Coronary artery (tissue), 2 donors: ENCODE measurements around the gene MAN1A2.
"Not testable (repeated sequence)": the region's sequence is repeated elsewhere in the genome, so short reads cannot be mapped to it uniquely, and the experiment has no call there.

Source experiments
- DNase-seq: peaks from one replicate; pipeline ENCODE4 v3.0.0-alpha.2; 2017; ENCODE audit warnings: low spot score
- H3K27ac ChIP-seq, 2 donors: fragments of 200-600 bp; sonication (generic); one replicate each; pipeline ENCODE4 v1.5.1; 2016 to 2019
- H3K4me3 ChIP-seq: fragments of 200-600 bp; sonication (generic); 2 replicates; pipeline ENCODE4 v1.5.1; 2016; ENCODE audit warnings: mild to moderate bottlenecking, moderate library complexity
- CTCF ChIP-seq: fragments of 200-600 bp; sonication (generic); IDR thresholded peaks from one replicate; pipeline ENCODE4 v1.5.1; 2019; ENCODE audit warnings: antibody characterized with exemption

The MAN1A2 gene

GRCh38 chr1:117467336-117467735 lies 100.1 kb downstream of the MAN1A2 start:
- Histone ChIP-seq H3K4me3 (no peak overlapping the region), H3K27ac (no peak overlapping the region)
- no peak for DNase-seq
- no peak for TF ChIP-seq CTCF

DNA sequence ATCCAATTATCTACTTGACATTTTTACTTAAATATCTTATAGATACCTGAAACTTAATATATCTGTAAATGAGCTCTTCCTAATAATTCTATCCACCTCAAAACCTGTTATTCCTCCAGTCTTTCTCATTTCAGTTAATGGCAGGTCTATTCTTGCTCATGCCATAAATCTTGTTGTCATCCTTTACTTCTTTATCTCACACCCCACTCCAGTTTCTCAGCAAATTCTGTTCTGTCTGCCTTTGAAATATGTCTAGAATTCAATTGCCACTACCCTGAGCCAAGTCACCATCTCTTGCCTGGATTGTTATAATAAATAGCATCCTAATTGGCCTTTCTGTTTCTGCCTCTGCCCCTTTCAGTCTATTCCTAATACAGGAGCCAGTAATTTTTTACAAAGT lies 105.8 kb downstream of the MAN1A2 start:
- DNase-seq, result no peak
- Histone ChIP-seq H3K4me3 (no peak overlapping the region), H3K27ac (no peak overlapping the region)
- TF ChIP-seq CTCF, result no peak

DNA sequence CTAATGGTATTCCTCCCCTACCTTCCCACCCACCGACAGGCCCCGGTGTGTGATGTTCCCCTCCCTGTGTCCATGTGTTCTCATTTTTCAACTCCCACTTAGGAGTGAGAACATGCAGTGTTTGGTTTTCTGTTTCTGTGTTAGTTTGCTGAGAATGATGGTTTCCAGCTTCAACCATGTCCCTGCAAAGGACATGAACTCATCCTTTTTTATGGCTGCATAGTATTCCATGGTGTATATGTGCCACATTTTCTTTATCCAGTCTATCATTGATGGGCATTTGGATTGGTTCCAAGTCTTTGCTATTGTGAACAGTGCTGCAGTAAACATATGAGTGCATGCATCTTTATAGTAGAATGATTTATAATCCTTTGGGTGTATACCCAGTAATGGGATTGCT lies 108.2 kb downstream of the MAN1A2 start:
- not testable (repeated sequence) for H3K4me3 ChIP-seq, DNase-seq, H3K27ac ChIP-seq

DNA sequence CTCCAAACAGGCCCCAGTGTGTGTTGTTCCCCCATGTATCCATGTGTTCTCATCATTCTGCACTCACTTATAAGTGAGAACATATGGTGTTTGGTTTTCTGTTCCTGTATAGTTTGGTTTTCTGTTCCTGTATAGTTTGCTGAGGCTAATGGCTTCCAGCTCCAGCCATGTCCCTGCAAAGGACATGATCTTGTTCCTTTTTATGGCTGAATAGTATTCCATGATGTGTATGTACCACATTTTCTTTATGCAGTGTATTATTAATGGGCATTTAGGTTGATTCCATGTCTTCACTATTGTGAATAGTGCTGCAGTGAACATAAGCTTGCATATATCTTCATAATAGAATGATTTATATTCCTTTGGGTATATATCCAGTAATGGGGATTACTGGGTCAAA lies 111.8 kb downstream of the MAN1A2 start:
- Histone ChIP-seq H3K27ac (no peak overlapping the region), H3K4me3 (no peak overlapping the region)
- no peak for DNase-seq
- TF ChIP-seq CTCF, result no peak

DNA sequence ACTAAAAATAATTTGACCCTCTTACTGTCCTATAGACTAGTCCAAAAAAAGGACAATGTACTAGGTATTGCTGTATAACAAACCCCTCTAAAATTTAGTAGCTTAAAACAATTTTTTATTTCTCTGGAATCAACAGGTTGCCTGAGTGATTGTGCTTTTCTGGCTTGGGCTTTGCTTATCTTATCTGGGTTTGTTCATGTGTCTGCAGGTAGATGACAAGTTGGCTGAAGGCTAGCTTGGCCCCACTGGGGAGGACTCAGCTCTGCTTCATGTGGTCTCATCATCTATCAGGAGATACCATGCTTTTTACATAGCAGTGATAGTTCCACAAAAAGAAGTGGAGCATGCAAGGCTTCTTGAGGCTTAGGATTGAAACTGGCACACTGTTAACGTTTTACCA lies 114.2 kb downstream of the MAN1A2 start:
- no peak for DNase-seq
- H3K27ac ChIP-seq, result no peak overlapping the region
- H3K4me3 ChIP-seq, result no peak overlapping the region
- TF ChIP-seq CTCF, result no peak

GRCh38 chr1:117493906-117494305 lies 126.7 kb downstream of the MAN1A2 start:
- Histone ChIP-seq H3K4me3 (no peak overlapping the region), H3K27ac (no peak overlapping the region)
- DNase-seq, result no peak
- no peak for TF ChIP-seq CTCF

DNA sequence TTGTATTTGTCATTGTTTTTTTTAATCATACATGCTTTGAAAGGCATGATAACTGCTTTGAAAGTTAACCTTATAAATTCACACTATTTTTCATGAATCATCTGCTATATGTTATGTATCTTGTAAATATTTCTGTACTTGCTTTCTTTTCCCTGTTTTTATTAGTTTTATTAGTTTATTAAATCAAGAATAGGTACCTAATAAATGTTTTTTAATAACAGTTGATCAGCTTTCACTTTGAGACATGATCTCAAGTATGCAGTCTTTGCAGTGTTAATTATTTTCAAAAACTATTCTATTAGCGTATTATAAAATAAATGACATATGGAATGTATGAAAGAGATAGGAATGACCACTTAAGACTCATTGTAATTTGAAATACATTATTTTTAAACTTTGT lies 127.8 kb downstream of the MAN1A2 start:
- Histone ChIP-seq H3K4me3 (no peak overlapping the region), H3K27ac (no peak overlapping the region)
- DNase-seq, result no peak
- no peak for TF ChIP-seq CTCF

GRCh38 chr1:117499071-117499470 lies 131.8 kb downstream of the MAN1A2 start:
- TF ChIP-seq CTCF, result no peak
- no peak for DNase-seq
- H3K4me3 ChIP-seq, result no peak overlapping the region
- H3K27ac ChIP-seq, result no peak overlapping the region
